ENCODE results near the gene ZBTB33. TPM values are rescaled to one million over a fixed set of nuclear protein-coding genes. Genes with fewer than 3 reads are reported as not detected.

The ZBTB33 gene
- polyA plus RNA-seq, 1 donor from 2014 or later = 20.2 TPM

- no peak overlapping the region for H3K4me3 ChIP-seq (ENCODE audit: low read length)
- H3F3A ChIP-seq (ENCODE audit: insufficient read depth, low read length, poor library complexity, severe bottlenecking) = no peaks in the 10 kb centered on the region
- H3K27me3 ChIP-seq (ENCODE audit: insufficient read depth, low read depth, low read length) = no peaks in the 10 kb centered on the region
- H3K27ac ChIP-seq (ENCODE audit: low read length) = no peak overlapping the region
- no peak overlapping the region for H2AFZ ChIP-seq (ENCODE audit: low read depth, low read length)
- H3K4me2 ChIP-seq (ENCODE audit: low read length) = no peak overlapping the region
- no peaks in the 10 kb centered on the region for H3K9me2 ChIP-seq (ENCODE audit: insufficient read depth, low read length)
- no peaks in the 10 kb centered on the region for H3K36me3 ChIP-seq (ENCODE audit: insufficient read depth, low read length)
- H4K20me1 ChIP-seq (ENCODE audit: insufficient read depth) = no peaks in the 10 kb centered on the region
- H3K79me2 ChIP-seq (replicated peaks; ENCODE audit: insufficient read depth, low read length) = no peaks in the 10 kb centered on the region
- TF ChIP-seq EP300 (conservative IDR thresholded peaks at IDR 0.05; ENCODE audit: poor library complexity, severe bottlenecking) (no peak), SMC3 (conservative IDR thresholded peaks at IDR 0.05; ENCODE audit: poor library complexity) (no peak), POLR2AphosphoS5 (IDR thresholded peaks at IDR 0.05) (no peak), MXI1 (conservative IDR thresholded peaks at IDR 0.05; ENCODE audit: poor library complexity, severe bottlenecking) (no peak), CTCF (IDR thresholded peaks at IDR 0.05; ENCODE audit: poor library complexity, severe bottlenecking) (no peak), TAF1 (IDR thresholded peaks at IDR 0.05; ENCODE audit: low read depth) (no peak), EZH2 (IDR thresholded peaks at IDR 0.05; ENCODE audit: borderline replicate concordance, insufficient read depth, low read length, poor library complexity, severe bottlenecking) (no peak), RAD21 (conservative IDR thresholded peaks at IDR 0.05) (no peak), REST (IDR thresholded peaks at IDR 0.05; ENCODE audit: borderline replicate concordance) (no peak)
- H3K9me3 ChIP-seq (ENCODE audit: low read length) = no peaks in the 10 kb centered on the region
- H3K9ac ChIP-seq (ENCODE audit: low read length) = no peak overlapping the region
These were observed 55.0 kb downstream of the ZBTB33 start for GRCh38 chrX:120305531-120306141.

- Histone ChIP-seq H3K27me3 (ENCODE audit: insufficient read depth, low read depth, low read length) (no peaks in the 10 kb centered on the region), H2AFZ (ENCODE audit: low read depth, low read length) (no peak overlapping the region), H3K27ac (ENCODE audit: low read length) (no peak overlapping the region), H3K9ac (ENCODE audit: low read length) (no peak overlapping the region), H3K4me3 (ENCODE audit: low read length) (no peak overlapping the region), H3K79me2 (replicated peaks; ENCODE audit: insufficient read depth, low read length) (no peaks in the 10 kb centered on the region), H4K20me1 (ENCODE audit: insufficient read depth) (no peaks in the 10 kb centered on the region), H3F3A (ENCODE audit: insufficient read depth, low read length, poor library complexity, severe bottlenecking) (no peaks in the 10 kb centered on the region), H3K36me3 (ENCODE audit: insufficient read depth, low read length) (no peaks in the 10 kb centered on the region), H3K4me2 (ENCODE audit: low read length) (no peak overlapping the region), H3K9me3 (ENCODE audit: low read length) (no peaks in the 10 kb centered on the region), H3K9me2 (ENCODE audit: insufficient read depth, low read length) (no peaks in the 10 kb centered on the region)
- TF ChIP-seq POLR2AphosphoS5 (IDR thresholded peaks at IDR 0.05) = no peak
- no peak for TF ChIP-seq EZH2 (IDR thresholded peaks at IDR 0.05; ENCODE audit: borderline replicate concordance, insufficient read depth, low read length, poor library complexity, severe bottlenecking)
- TF ChIP-seq RAD21 (conservative IDR thresholded peaks at IDR 0.05) = no peak
- TF ChIP-seq TAF1 (IDR thresholded peaks at IDR 0.05; ENCODE audit: low read depth) = no peak
- no peak for TF ChIP-seq SMC3 (conservative IDR thresholded peaks at IDR 0.05; ENCODE audit: poor library complexity)
- TF ChIP-seq MXI1 (conservative IDR thresholded peaks at IDR 0.05; ENCODE audit: poor library complexity, severe bottlenecking) = no peak
- no peak for TF ChIP-seq EP300 (conservative IDR thresholded peaks at IDR 0.05; ENCODE audit: poor library complexity, severe bottlenecking)
- TF ChIP-seq REST (IDR thresholded peaks at IDR 0.05; ENCODE audit: borderline replicate concordance) = no peak
- TF ChIP-seq CTCF (IDR thresholded peaks at IDR 0.05; ENCODE audit: poor library complexity, severe bottlenecking) = no peak
These were observed 56.0 kb downstream of the ZBTB33 start for GRCh38 chrX:120306630-120307029.
